NCI-H2029 (cell line): ENCODE results near the gene MLXIPL.
"Not testable (repeated sequence)": the region's sequence is repeated elsewhere in the genome, so short reads cannot be mapped to it uniquely, and the experiment has no call there.

Source experiments
- DNase-seq: peaks from one replicate; lab custom pipeline; 2025; lab: John Stamatoyannopoulos, UW

The MLXIPL gene

GRCh38 chr7:73623798-73624668, at the start of gene MLXIPL:
Gene MLXIPL, minus strand, starts transcription at chr7:73624522. Its CDS starts 30 bp downstream, at chr7:73624492.
- DNase-seq, result peak; percentile 91

- DNase-seq, result no peak
Measured at GRCh38 chr7:73671857-73672445, 47.6 kb upstream of the MLXIPL start.

- no peak for DNase-seq
Measured at GRCh38 chr7:73671322-73671661, 47.0 kb upstream of the MLXIPL start.

- no peak for DNase-seq
Measured at GRCh38 chr7:73669858-73670385, 45.6 kb upstream of the MLXIPL start.

- no peak for DNase-seq
Measured at GRCh38 chr7:73669288-73669701, 45.0 kb upstream of the MLXIPL start.

GRCh38 chr7:73668886-73669230, 44.5 kb upstream of the MLXIPL start:
- no peak for DNase-seq

- DNase-seq, result no peak
Measured at GRCh38 chr7:73668103-73668885, 44.0 kb upstream of the MLXIPL start.

GRCh38 chr7:73667344-73668102, 43.2 kb upstream of the MLXIPL start, which contains the start of gene VPS37D:
Gene VPS37D, plus strand, starts transcription at chr7:73667831. Its CDS starts 128 bp downstream, at chr7:73667959.
- peak; percentile 65 for DNase-seq

- no peak for DNase-seq
Measured at GRCh38 chr7:73663033-73663432, 38.7 kb upstream of the MLXIPL start.

GRCh38 chr7:73660594-73660993, 36.3 kb upstream of the MLXIPL start:
- DNase-seq, result not testable (repeated sequence)

GRCh38 chr7:73659983-73660382, 35.7 kb upstream of the MLXIPL start:
- DNase-seq, result no peak

GRCh38 chr7:73655309-73655708, 31.0 kb upstream of the MLXIPL start:
- not testable (repeated sequence) for DNase-seq

- no peak for DNase-seq
Measured at GRCh38 chr7:73652541-73652949, 28.2 kb upstream of the MLXIPL start.

- no peak for DNase-seq
Measured at GRCh38 chr7:73650524-73650923, 26.2 kb upstream of the MLXIPL start.

GRCh38 chr7:73649576-73649975, 25.3 kb upstream of the MLXIPL start:
- no peak for DNase-seq

- no peak for DNase-seq
Measured at GRCh38 chr7:73648593-73649332, 24.4 kb upstream of the MLXIPL start.

- no peak for DNase-seq
Measured at GRCh38 chr7:73647725-73648592, 23.6 kb upstream of the MLXIPL start.

- no peak for DNase-seq
Measured at GRCh38 chr7:73646785-73647724, 22.7 kb upstream of the MLXIPL start.

GRCh38 chr7:73645643-73646174, 21.4 kb upstream of the MLXIPL start:
- no peak for DNase-seq
